Mesothelial cell of epicardium (in vitro differentiated cells): ENCODE measurements around the gene HIGD1A. TPM values are rescaled to one million over a fixed set of nuclear protein-coding genes. Genes with fewer than 3 reads are reported as not detected.
A peak's percentile ranks its signal among the peaks of the same experiment; 100 is the strongest.

Experiments
- DNase-seq, 2 experiments: peaks; one replicate each; pipeline ENCODE4 v3.0.0; 2021; ENCODE audit warnings: low spot score in 2 of 2; ENCODE audit not compliant: unreplicated experiment in 2 of 2
- H3K27ac Mint-ChIP-seq: 2 replicates; pipeline ENCODE4 v1.8.0; 2021; ENCODE audit warnings: mixed read lengths
- H3K27me3 Mint-ChIP-seq: 2 replicates; pipeline ENCODE4 v1.8.0; 2021; ENCODE audit warnings: low read depth, mixed read lengths
- H3K36me3 Mint-ChIP-seq: 2 replicates; pipeline ENCODE4 v1.8.0; 2021; ENCODE audit warnings: mixed read lengths
- H3K4me1 Mint-ChIP-seq: 2 replicates; pipeline ENCODE4 v1.8.0; 2021; ENCODE audit warnings: mixed read lengths
- H3K4me3 Mint-ChIP-seq: 2 replicates; pipeline ENCODE4 v1.8.0; 2021; ENCODE audit warnings: mild to moderate bottlenecking, moderate library complexity, mixed read lengths
- H3K9me3 Mint-ChIP-seq: 2 replicates; pipeline ENCODE4 v1.8.0; 2021; ENCODE audit warnings: mixed read lengths
- CTCF ChIP-seq: fragments of 200-600 bp; sonication (generic); IDR thresholded peaks from one replicate; pipeline ENCODE4 v1.5.0; 2021; ENCODE audit warnings: antibody characterized with exemption; ENCODE audit not compliant: unreplicated experiment
- total RNA-seq: library from RNA; stranded (reverse); gene quantifications from 3 replicates; pipeline ENCODE4 v1.2.1, GENCODE V29; 2021

Gene HIGD1A
- total RNA-seq, 1 donor from 2014 or later: 63.9 TPM

DNA sequence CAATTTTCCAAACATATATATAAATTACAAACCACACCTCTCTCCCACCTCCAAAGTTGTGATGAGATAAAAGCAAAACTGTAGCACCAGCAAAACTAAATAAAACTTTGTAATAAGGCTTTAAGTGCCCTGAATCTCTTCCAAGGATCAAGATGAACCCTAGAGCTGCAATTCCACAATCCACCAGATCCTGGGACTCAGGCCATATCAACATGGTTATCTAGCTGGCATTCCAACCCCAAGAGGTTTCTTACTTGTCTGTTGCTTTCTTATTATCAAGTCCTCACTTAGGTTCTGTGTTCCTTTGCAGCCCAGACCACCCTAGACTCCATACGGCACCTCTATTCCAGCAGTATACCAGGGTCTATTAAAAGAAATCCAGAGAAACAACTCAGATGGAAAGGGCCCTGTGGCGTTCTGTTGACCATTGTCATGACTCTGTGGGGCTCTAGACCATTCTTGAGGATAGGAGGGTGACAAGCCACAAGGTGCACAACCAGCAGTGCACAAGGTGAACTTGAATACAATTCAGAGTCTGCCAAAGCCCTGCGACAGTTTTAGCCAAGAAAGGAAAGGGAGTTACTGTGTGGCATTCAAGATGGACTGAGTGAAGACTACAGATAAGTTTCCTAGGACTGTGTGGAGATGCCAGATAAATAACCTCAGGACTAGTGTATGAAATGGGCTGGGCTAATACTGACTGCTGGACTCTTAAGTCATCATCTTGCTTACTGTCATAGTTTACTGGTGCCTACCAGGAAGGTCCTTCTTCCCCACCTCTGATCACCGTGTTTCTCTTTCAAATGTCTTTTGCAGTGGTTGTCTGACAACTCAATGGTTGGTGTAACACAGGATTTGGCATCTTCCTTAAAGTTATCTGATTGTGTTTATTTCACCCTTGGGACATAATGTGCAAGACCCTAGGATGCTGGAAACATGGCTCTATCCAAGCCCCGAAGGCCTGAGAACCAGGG, 32.1 kb upstream of the HIGD1A start:
- H3K27ac Mint-ChIP-seq: no peak overlapping the region
- H3K9me3 Mint-ChIP-seq: no peaks in the 10 kb centered on the region
- no peaks in the 10 kb centered on the region for H3K4me1 Mint-ChIP-seq
- H3K27me3 Mint-ChIP-seq: no peaks in the 10 kb centered on the region
- H3K36me3 Mint-ChIP-seq: no peaks in the 10 kb centered on the region
- no peak overlapping the region for H3K4me3 Mint-ChIP-seq
- TF ChIP-seq CTCF: no peak
- DNase-seq: no peak

DNA sequence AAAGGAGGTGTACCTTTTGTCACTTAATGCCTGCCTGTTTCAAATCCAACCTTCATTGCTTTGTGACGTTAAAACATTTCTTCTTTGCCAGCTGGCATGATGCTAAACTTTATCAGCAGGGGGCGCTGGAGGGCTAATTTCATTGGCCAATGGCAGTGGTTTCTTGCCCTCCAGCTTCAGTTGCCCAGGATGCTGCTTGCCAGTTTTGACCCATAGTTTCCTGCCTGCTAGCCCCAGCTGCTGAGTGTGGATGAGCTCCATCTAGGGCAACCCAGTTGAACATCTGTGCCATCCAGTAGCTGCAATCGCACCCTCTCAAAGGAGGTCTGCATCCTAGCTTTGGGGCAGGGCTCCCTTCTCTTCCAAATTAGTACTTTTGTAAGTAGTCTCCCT, 27.0 kb upstream of the HIGD1A start:
- Mint-ChIP-seq H3K4me1 (peaks cover 26% of the 10 kb centered on the region), H3K4me3 (no peak overlapping the region), H3K36me3 (no peaks in the 10 kb centered on the region), H3K27me3 (no peaks in the 10 kb centered on the region), H3K9me3 (no peaks in the 10 kb centered on the region), H3K27ac (no peak overlapping the region)
- DNase-seq: peak in 1 of 2 experiments; percentile 60
- TF ChIP-seq CTCF: peak; percentile 79

- Mint-ChIP-seq H3K4me3 (no peak overlapping the region), H3K4me1 (peaks cover 31% of the 10 kb centered on the region), H3K9me3 (no peaks in the 10 kb centered on the region), H3K36me3 (no peaks in the 10 kb centered on the region), H3K27ac (no peak overlapping the region), H3K27me3 (no peaks in the 10 kb centered on the region)
- DNase-seq: no peak
- no peak for TF ChIP-seq CTCF
Observed at GRCh38 chr3:42830437-42831320, 26.4 kb upstream of the HIGD1A start.

GRCh38 chr3:42829628-42830436, 25.5 kb upstream of the HIGD1A start:
- no peak overlapping the region for H3K4me3 Mint-ChIP-seq
- TF ChIP-seq CTCF: no peak
- H3K4me1 Mint-ChIP-seq: peaks cover 31% of the 10 kb centered on the region
- H3K27me3 Mint-ChIP-seq: no peaks in the 10 kb centered on the region
- DNase-seq: no peak
- H3K9me3 Mint-ChIP-seq: no peaks in the 10 kb centered on the region
- H3K27ac Mint-ChIP-seq: no peak overlapping the region
- H3K36me3 Mint-ChIP-seq: no peaks in the 10 kb centered on the region

DNA sequence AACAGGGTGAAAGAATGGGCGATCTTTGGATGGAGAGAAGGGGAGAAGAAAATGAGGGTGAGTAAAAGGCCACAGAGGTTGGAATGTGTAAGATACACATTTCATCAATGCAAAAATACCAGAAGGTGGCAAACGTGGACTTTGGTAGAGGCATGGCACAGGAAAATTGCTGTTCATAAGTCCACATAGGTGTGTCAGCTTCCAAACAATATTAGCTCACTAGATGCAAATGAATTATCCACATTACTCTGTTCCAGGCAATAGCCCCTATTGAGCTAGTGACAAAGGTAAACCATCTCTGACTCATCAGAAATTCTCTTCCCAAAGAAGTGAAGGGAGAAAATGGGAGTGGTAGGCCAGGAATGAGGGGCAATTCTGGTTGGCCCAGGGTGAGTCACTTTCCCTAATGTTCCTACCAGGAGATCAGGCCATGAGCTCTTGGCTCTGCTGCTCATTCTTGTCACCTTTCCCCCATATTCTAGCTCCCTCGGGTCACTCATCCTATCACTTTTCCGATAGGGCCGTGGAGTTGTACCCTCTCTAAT, 24.9 kb upstream of the HIGD1A start:
- no peaks in the 10 kb centered on the region for H3K36me3 Mint-ChIP-seq
- H3K4me3 Mint-ChIP-seq: no peak overlapping the region
- no peak for DNase-seq
- H3K4me1 Mint-ChIP-seq: peaks cover 31% of the 10 kb centered on the region
- no peak for TF ChIP-seq CTCF
- no peaks in the 10 kb centered on the region for H3K9me3 Mint-ChIP-seq
- no peaks in the 10 kb centered on the region for H3K27me3 Mint-ChIP-seq
- no peak overlapping the region for H3K27ac Mint-ChIP-seq
